HCT116 (cell line): ENCODE data around the gene PRRC2A. TPM values are rescaled to one million over a fixed set of nuclear protein-coding genes. Genes with fewer than 3 reads are reported as not detected.

Experiments used
- ATAC-seq: fragments of 200-7000 bp; cut with Tn5 transposase; 2 replicates; pipeline ENCODE4 v1.9.1; 2020; ENCODE audit warnings: mild to moderate bottlenecking, moderate library complexity
- BruUV-seq: library from RNA; stranded (reverse); fragments of 400-500 nt; replicated peaks from 2 replicates; lab custom pipeline; 2021; lab: Mats Ljungman, UMichigan
- CTCF ChIA-PET: fragments of 300-600 bp; sonication (Branson Sonifier 250); formaldehyde crosslinking; loops from one replicate; lab custom pipeline; 2021; ENCODE audit warnings: antibody characterized with exemption; lab: Charles Lee
- POLR2A ChIA-PET: fragments of 300-600, 350-600 bp; sonication (Branson Sonifier 250); formaldehyde crosslinking; loops from one replicate; lab custom pipeline; 2021; ENCODE audit warnings: antibody characterized with exemption; lab: Charles Lee
- RAD21 ChIA-PET, 2 experiments: fragments of 300-600 bp; sonication (Branson Sonifier 250); formaldehyde crosslinking; loops; one replicate each; lab custom pipeline; 2023; ENCODE audit warnings: low total read pairs in 2 of 2; ENCODE audit not compliant: uncharacterized antibody in 2 of 2, unreplicated experiment in 2 of 2, low non-redundant PET in 1 of 2; lab: Charles Lee
- DNase-seq: peaks from one replicate; pipeline ENCODE4 v3.0.0-alpha.2; 2010; ENCODE audit warnings: low read depth, low spot score
- H2AFZ ChIP-seq: fragments of 200-600 bp; shearing (Covaris generic), sonication (generic); 2 replicates; pipeline ENCODE4 v1.6.1; 2017; ENCODE audit warnings: low read depth, mixed run types, mixed read lengths, antibody characterized with exemption, low read length; ENCODE audit not compliant: poor library complexity, severe bottlenecking
- H3K27ac ChIP-seq: 2 replicates; pipeline ENCODE4 v1.5.1; 2012; ENCODE audit warnings: low read depth, low read length
- H3K27me3 ChIP-seq: fragments of 200-600 bp; sonication (generic); 2 replicates; pipeline ENCODE4 v1.6.1; 2016; ENCODE audit warnings: mixed run types, low read length, mixed read lengths; ENCODE audit not compliant: insufficient read depth
- H3K36me3 ChIP-seq, 2 experiments: fragments of 200-500 bp in 1 of 2; fragments of 200-600 bp in 1 of 2; sonication (Bioruptor generic) in 1 of 2; sonication (generic) in 1 of 2; 2 replicates each; pipeline versions ENCODE4 v1.5.1 to v1.6.1; 2014 to 2016; ENCODE audit warnings: low read length in 2 of 2, inconsistent platforms in 1 of 2, mixed read lengths in 1 of 2, mixed run types in 1 of 2; ENCODE audit not compliant: insufficient read depth in 2 of 2, control insufficient read depth in 1 of 2
- H3K4me1 ChIP-seq, 2 experiments: fragments of 200-600 bp in 1 of 2; sonication (generic) in 1 of 2; 2 replicates each; pipeline versions ENCODE4 v1.5.1 to v1.6.1; 2012 to 2017; ENCODE audit warnings: low read length in 2 of 2, inconsistent platforms in 1 of 2, mild to moderate bottlenecking in 1 of 2, mixed read lengths in 1 of 2, mixed run types in 1 of 2, moderate library complexity in 1 of 2; ENCODE audit not compliant: insufficient read depth in 2 of 2, control insufficient read depth in 1 of 2
- H3K4me2 ChIP-seq: fragments of 200-600 bp; sonication (generic); 2 replicates; pipeline ENCODE4 v1.6.1; 2017; ENCODE audit warnings: mixed run types, low read length, mixed read lengths
- H3K4me3 ChIP-seq, 2 experiments: fragments of 200-600 bp in 1 of 2; sonication (generic) in 1 of 2; replicated peaks in 1 of 2; 2 replicates each; pipeline ENCODE4 v1.5.1; 2011 to 2016; ENCODE audit warnings: low read length in 2 of 2, control low read depth in 1 of 2, low read depth in 1 of 2, mild to moderate bottlenecking in 1 of 2, mixed read lengths in 1 of 2, mixed run types in 1 of 2
- H3K79me2 ChIP-seq: fragments of 200-600 bp; sonication (generic); 2 replicates; pipeline ENCODE4 v1.6.1; 2017; ENCODE audit warnings: mild to moderate bottlenecking, mixed run types, low read length, moderate library complexity, mixed read lengths; ENCODE audit not compliant: insufficient read depth
- H3K9ac ChIP-seq: fragments of 200-600 bp; sonication (generic); 2 replicates; pipeline ENCODE4 v1.6.1; 2016; ENCODE audit warnings: low read length, mixed read lengths
- H3K9me2 ChIP-seq: fragments of 200-600 bp; sonication (generic), shearing (Covaris generic); 2 replicates; pipeline ENCODE4 v1.6.1; 2017; ENCODE audit warnings: mixed run types, mild to moderate bottlenecking, moderate library complexity; ENCODE audit not compliant: insufficient read depth
- H3K9me3 ChIP-seq, 2 experiments: fragments of 200-500 bp in 1 of 2; fragments of 200-600 bp in 1 of 2; sonication (Bioruptor generic) in 1 of 2; sonication (generic) in 1 of 2; 2 replicates each; pipeline ENCODE4 v1.6.1; 2014 to 2017; ENCODE audit warnings: low read length in 2 of 2, mixed read lengths in 2 of 2, inconsistent platforms in 1 of 2, low read depth in 1 of 2, mild to moderate bottlenecking in 1 of 2, mixed run types in 1 of 2, moderate library complexity in 1 of 2; ENCODE audit not compliant: control insufficient read depth in 1 of 2, insufficient read depth in 1 of 2
- H4K20me1 ChIP-seq: fragments of 200-600 bp; sonication (generic), shearing (Covaris generic); 2 replicates; pipeline ENCODE4 v1.6.1; 2017; ENCODE audit warnings: mixed run types, mild to moderate bottlenecking, moderate library complexity; ENCODE audit not compliant: insufficient read depth
- CBX3 ChIP-seq: IDR thresholded peaks from 2 replicates; pipeline ENCODE4 v1.6.1; 2012; ENCODE audit warnings: low read depth
- EGR1 ChIP-seq: IDR thresholded peaks from 2 replicates; pipeline ENCODE4 v1.6.1; 2012; ENCODE audit warnings: low read depth
- ELF1 ChIP-seq: IDR thresholded peaks from 2 replicates; pipeline ENCODE4 v1.6.1; 2012; ENCODE audit warnings: low read depth, borderline replicate concordance
- EZH2 ChIP-seq: fragments of 200-600 bp; sonication (generic); IDR thresholded peaks from 2 replicates; pipeline ENCODE4 v1.6.1; 2017; ENCODE audit warnings: antibody characterized with exemption, mixed run types
- FOSL1 ChIP-seq: IDR thresholded peaks from 2 replicates; pipeline ENCODE4 v1.6.1; 2012; ENCODE audit warnings: low read depth
- JUND ChIP-seq: IDR thresholded peaks from 2 replicates; pipeline ENCODE4 v1.6.1; 2012
- MAX ChIP-seq: IDR thresholded peaks from 2 replicates; pipeline ENCODE4 v1.6.1; 2012
- POLR2AphosphoS5 ChIP-seq: IDR thresholded peaks from 2 replicates; pipeline ENCODE4 v1.6.1; 2011; ENCODE audit warnings: mild to moderate bottlenecking, low read depth, low read length, moderate library complexity
- RAD21 ChIP-seq: IDR thresholded peaks from 2 replicates; pipeline ENCODE4 v1.6.1; 2012; ENCODE audit warnings: low read depth, mild to moderate bottlenecking
- REST ChIP-seq: IDR thresholded peaks from 2 replicates; pipeline ENCODE4 v1.6.1; 2012; ENCODE audit warnings: low read depth
- SIN3A ChIP-seq: IDR thresholded peaks from 2 replicates; pipeline ENCODE4 v1.6.1; 2012; ENCODE audit warnings: low read depth
- SRF ChIP-seq: IDR thresholded peaks from 2 replicates; pipeline ENCODE4 v1.6.1; 2012; ENCODE audit warnings: low read depth
- YY1 ChIP-seq: IDR thresholded peaks from 2 replicates; pipeline ENCODE4 v1.6.1; 2011; ENCODE audit warnings: low read length, low read depth, moderate library complexity, mild to moderate bottlenecking; ENCODE audit not compliant: insufficient replicate concordance; ENCODE audit errors: extremely low read depth
- ZFX ChIP-seq: fragments of 450-650 bp; IDR thresholded peaks from 2 replicates; pipeline ENCODE4 v1.6.1; 2017
- ZNF274 ChIP-seq: fragments of 200-500 bp; sonication (Bioruptor generic); IDR thresholded peaks from 2 replicates; pipeline ENCODE4 v1.6.1; 2014; ENCODE audit warnings: mild to moderate bottlenecking, low read depth, low read length, inconsistent platforms
- intact Hi-C: fragments of 100-400 bp; cut with micrococcal nuclease; formaldehyde crosslinking; loops from 2 replicates; pipeline ENCODE4 v1.10.0; 2022
- total RNA-seq: library from RNA; stranded (reverse); gene quantifications from one replicate; pipeline ENCODE4 v1.2.1, GENCODE V29; 2021; ENCODE audit not compliant: unreplicated experiment
- TF ChIP-seq, protein P1 (sequence below): IDR thresholded peaks from 2 replicates; pipeline ENCODE4 v1.6.1; 2011; ENCODE audit warnings: mild to moderate bottlenecking, low read length, moderate library complexity; ENCODE audit not compliant: insufficient replicate concordance; ENCODE audit errors: extremely low read depth
- TF ChIP-seq, protein P2 (sequence below), 3 experiments: fragments of 200-600 bp in 1 of 3; sonication (generic) in 1 of 3; IDR thresholded peaks in 2 of 3; conservative IDR thresholded peaks in 1 of 3; 2 replicates each; pipeline ENCODE4 v1.5.1; 2012 to 2017; ENCODE audit warnings: low read depth in 2 of 3, low read length in 2 of 3, antibody characterized with exemption in 1 of 3, borderline replicate concordance in 1 of 3, control low read depth in 1 of 3, mild to moderate bottlenecking in 1 of 3, mixed read lengths in 1 of 3, mixed run types in 1 of 3, moderate library complexity in 1 of 3; ENCODE audit not compliant: insufficient read depth in 1 of 3

Gene PRRC2A
- total RNA-seq, 1 experiment from 2014 or later = 250 TPM

DNA sequence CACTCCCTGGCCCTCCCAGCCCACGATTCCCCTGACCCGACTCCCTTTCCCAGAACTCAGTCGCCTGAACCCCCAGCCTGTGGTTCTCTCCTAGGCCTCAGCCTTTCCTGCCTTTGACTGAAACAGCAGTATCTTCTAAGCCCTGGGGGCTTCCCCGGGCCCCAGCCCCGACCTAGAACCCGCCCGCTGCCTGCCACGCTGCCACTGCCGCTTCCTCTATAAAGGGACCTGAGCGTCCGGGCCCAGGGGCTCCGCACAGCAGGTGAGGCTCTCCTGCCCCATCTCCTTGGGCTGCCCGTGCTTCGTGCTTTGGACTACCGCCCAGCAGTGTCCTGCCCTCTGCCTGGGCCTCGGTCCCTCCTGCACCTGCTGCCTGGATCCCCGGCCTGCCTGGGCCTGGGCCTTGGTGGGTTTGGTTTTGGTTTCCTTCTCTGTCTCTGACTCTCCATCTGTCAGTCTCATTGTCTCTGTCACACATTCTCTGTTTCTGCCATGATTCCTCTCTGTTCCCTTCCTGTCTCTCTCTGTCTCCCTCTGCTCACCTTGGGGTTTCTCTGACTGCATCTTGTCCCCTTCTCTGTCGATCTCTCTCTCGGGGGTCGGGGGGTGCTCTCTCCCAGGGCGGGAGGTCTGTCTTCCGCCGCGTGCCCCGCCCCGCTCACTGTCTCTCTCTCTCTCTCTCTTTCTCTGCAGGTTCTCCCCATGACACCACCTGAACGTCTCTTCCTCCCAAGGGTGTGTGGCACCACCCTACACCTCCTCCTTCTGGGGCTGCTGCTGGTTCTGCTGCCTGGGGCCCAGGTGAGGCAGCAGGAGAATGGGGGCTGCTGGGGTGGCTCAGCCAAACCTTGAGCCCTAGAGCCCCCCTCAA lies 48.2 kb upstream of the PRRC2A start, which contains the start of gene LTA:
LTA (plus strand) TSS at position 249 of the 871 bp plus-strand sequence; CDS start at position 703, 454 bp downstream.
- BruUV-seq = no TSS peak
- H3K9me3 ChIP-seq = no peaks in the 10 kb centered on the region
- POLR2A ChIA-PET = no interaction called here
- intact Hi-C loops = no loop called here
- no peaks in the 10 kb centered on the region for H4K20me1 ChIP-seq
- ATAC-seq = no peak
- no peak within 1 kb of the TSS for H2AFZ ChIP-seq
- CTCF ChIA-PET = interaction anchor here (1.9 kb wide), 1 partner anchor 9 kb away, joined by 4 read pairs; no protein-coding TSS in a partner anchor
- no peak for DNase-seq
- no peaks in the 10 kb centered on the region for H3K9me2 ChIP-seq
- no peak within 1 kb of the TSS for H3K4me3 ChIP-seq
- no peaks in the 10 kb centered on the region for H3K27me3 ChIP-seq
- no peak within 1 kb of the TSS for H3K9ac ChIP-seq
- no peak within 1 kb of the TSS for H3K4me2 ChIP-seq
- H3K27ac ChIP-seq = no peak within 1 kb of the TSS
- RAD21 ChIA-PET = no interaction called here
- no peaks in the 10 kb centered on the region for H3K79me2 ChIP-seq
- H3K36me3 ChIP-seq = no peaks in the 10 kb centered on the region
- no peak for TF ChIP-seq RAD21
- TF ChIP-seq REST = no peak
- TF ChIP-seq CBX3 = no peak
- TF ChIP-seq, protein P1, sequence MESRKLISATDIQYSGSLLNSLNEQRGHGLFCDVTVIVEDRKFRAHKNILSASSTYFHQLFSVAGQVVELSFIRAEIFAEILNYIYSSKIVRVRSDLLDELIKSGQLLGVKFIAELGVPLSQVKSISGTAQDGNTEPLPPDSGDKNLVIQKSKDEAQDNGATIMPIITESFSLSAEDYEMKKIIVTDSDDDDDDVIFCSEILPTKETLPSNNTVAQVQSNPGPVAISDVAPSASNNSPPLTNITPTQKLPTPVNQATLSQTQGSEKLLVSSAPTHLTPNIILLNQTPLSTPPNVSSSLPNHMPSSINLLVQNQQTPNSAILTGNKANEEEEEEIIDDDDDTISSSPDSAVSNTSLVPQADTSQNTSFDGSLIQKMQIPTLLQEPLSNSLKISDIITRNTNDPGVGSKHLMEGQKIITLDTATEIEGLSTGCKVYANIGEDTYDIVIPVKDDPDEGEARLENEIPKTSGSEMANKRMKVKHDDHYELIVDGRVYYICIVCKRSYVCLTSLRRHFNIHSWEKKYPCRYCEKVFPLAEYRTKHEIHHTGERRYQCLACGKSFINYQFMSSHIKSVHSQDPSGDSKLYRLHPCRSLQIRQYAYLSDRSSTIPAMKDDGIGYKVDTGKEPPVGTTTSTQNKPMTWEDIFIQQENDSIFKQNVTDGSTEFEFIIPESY = no peak
- no peak for TF ChIP-seq EZH2
- TF ChIP-seq, protein P2, sequence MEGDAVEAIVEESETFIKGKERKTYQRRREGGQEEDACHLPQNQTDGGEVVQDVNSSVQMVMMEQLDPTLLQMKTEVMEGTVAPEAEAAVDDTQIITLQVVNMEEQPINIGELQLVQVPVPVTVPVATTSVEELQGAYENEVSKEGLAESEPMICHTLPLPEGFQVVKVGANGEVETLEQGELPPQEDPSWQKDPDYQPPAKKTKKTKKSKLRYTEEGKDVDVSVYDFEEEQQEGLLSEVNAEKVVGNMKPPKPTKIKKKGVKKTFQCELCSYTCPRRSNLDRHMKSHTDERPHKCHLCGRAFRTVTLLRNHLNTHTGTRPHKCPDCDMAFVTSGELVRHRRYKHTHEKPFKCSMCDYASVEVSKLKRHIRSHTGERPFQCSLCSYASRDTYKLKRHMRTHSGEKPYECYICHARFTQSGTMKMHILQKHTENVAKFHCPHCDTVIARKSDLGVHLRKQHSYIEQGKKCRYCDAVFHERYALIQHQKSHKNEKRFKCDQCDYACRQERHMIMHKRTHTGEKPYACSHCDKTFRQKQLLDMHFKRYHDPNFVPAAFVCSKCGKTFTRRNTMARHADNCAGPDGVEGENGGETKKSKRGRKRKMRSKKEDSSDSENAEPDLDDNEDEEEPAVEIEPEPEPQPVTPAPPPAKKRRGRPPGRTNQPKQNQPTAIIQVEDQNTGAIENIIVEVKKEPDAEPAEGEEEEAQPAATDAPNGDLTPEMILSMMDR (IDR thresholded peaks at IDR 0.05 in 2 of 3, conservative IDR thresholded peaks at IDR 0.05 in 1 of 3; ENCODE audit: borderline replicate concordance in 1 of 3, insufficient read depth in 1 of 3, low read depth in 2 of 3, low read length in 2 of 3) = no peak
- TF ChIP-seq EGR1 = no peak
- no peak for TF ChIP-seq SRF
- TF ChIP-seq MAX = no peak
- no peak for TF ChIP-seq SIN3A
- TF ChIP-seq JUND = no peak
- TF ChIP-seq ZNF274 = no peak
- TF ChIP-seq FOSL1 = no peak
- TF ChIP-seq ELF1 = no peak
- no peak for TF ChIP-seq ZFX
- no peak for TF ChIP-seq YY1
- no peak for TF ChIP-seq POLR2AphosphoS5
- H3K4me1 ChIP-seq = 0 out of 4 replicates have a peak, but pooled peaks cover 0 to 3% of the 10 kb centered on the region in 2 experiments
